PC-9 (cell line): ENCODE data around the gene APBA1. TPM values are rescaled to one million over a fixed set of nuclear protein-coding genes. Genes with fewer than 3 reads are reported as not detected.

ENCODE experiments used
- BruUV-seq: library from RNA; stranded (reverse); fragments of 400-500 nt; replicated peaks from 2 replicates; lab custom pipeline; 2021; lab: Mats Ljungman, UMichigan
- CTCF ChIA-PET: fragments of 300-600 bp; sonication (Branson Sonifier 250); formaldehyde crosslinking; loops from one replicate; lab custom pipeline; 2022; ENCODE audit warnings: antibody characterized with exemption; lab: Charles Lee
- POLR2A ChIA-PET: fragments of 300-600 bp; sonication (Branson Sonifier 250); formaldehyde crosslinking; loops from one replicate; lab custom pipeline; 2022; ENCODE audit warnings: antibody characterized with exemption; ENCODE audit not compliant: unreplicated experiment; lab: Charles Lee
- DNase-seq, 2 experiments: peaks; one replicate each; pipeline versions ENCODE4 v3.0.0 to v3.0.0-alpha.2; 2015 to 2022; ENCODE audit warnings: mixed read lengths in 1 of 2
- H2AFZ ChIP-seq: fragments of 200-600 bp; sonication (generic); 2 replicates; pipeline ENCODE4 v1.8.1; 2017; ENCODE audit warnings: antibody characterized with exemption
- H3F3A ChIP-seq: fragments of 200-600 bp; sonication (generic); 2 replicates; pipeline ENCODE4 v1.8.1; 2017; ENCODE audit warnings: antibody characterized with exemption, mild to moderate bottlenecking, low read depth; ENCODE audit not compliant: insufficient read depth
- H3K27ac ChIP-seq: fragments of 200-600 bp; sonication (generic); 2 replicates; pipeline ENCODE4 v1.6.1; 2016; ENCODE audit warnings: mixed run types
- H3K27me3 ChIP-seq: fragments of 200-600 bp; sonication (generic); 2 replicates; pipeline ENCODE4 v1.6.1; 2016; ENCODE audit warnings: low read depth, mixed run types; ENCODE audit not compliant: insufficient read depth
- H3K36me3 ChIP-seq: fragments of 200-600 bp; sonication (generic); 2 replicates; pipeline ENCODE4 v1.6.1; 2016; ENCODE audit warnings: low read depth, mixed run types
- H3K4me1 ChIP-seq: fragments of 200-600 bp; sonication (generic); replicated peaks from 2 replicates; pipeline ENCODE4 v1.6.1; 2016; ENCODE audit warnings: mixed run types; ENCODE audit not compliant: insufficient read depth
- H3K4me2 ChIP-seq: fragments of 200-600 bp; sonication (generic); 2 replicates; pipeline ENCODE4 v1.6.1; 2017; ENCODE audit warnings: mixed run types
- H3K4me3 ChIP-seq: fragments of 200-600 bp; sonication (generic); 2 replicates; pipeline ENCODE4 v1.6.1; 2016; ENCODE audit warnings: mixed run types
- H3K79me2 ChIP-seq: fragments of 200-600 bp; sonication (generic); 2 replicates; pipeline ENCODE4 v1.6.1; 2017; ENCODE audit warnings: low read depth, mixed run types
- H3K9me2 ChIP-seq: fragments of 200-600 bp; sonication (generic); 2 replicates; pipeline ENCODE4 v1.8.1; 2017; ENCODE audit warnings: mild to moderate bottlenecking; ENCODE audit not compliant: insufficient read depth
- H3K9me3 ChIP-seq: fragments of 200-600 bp; sonication (generic); 2 replicates; pipeline ENCODE4 v1.8.1; 2016; ENCODE audit warnings: low read depth; ENCODE audit not compliant: insufficient read depth
- H4K20me1 ChIP-seq: fragments of 200-600 bp; sonication (generic); 2 replicates; pipeline ENCODE4 v1.8.1; 2017; ENCODE audit not compliant: insufficient read depth
- CTCF ChIP-seq: fragments of 200-600 bp; sonication (generic); conservative IDR thresholded peaks from 2 replicates; pipeline ENCODE4 v1.6.1; 2017; ENCODE audit warnings: mixed run types, antibody characterized with exemption, mild to moderate bottlenecking, moderate library complexity
- EZH2 ChIP-seq: fragments of 200-600 bp; sonication (generic); IDR thresholded peaks from 2 replicates; pipeline ENCODE4 v1.8.0; 2017; ENCODE audit warnings: antibody characterized with exemption, low read depth
- intact Hi-C: fragments of 100-400 bp; cut with micrococcal nuclease; formaldehyde crosslinking; loops from one replicate; pipeline ENCODE4 v1.10.0; 2022; ENCODE audit not compliant: unreplicated experiment
- total RNA-seq: library from RNA; stranded (reverse); gene quantifications from 2 replicates; pipeline ENCODE4 v1.2.3, GENCODE V29; 2021

The APBA1 gene
- total RNA-seq, 1 experiment from 2014 or later, result 0.44 TPM

- Histone ChIP-seq H3K27ac (no peak overlapping the region), H3K36me3 (no peaks in the 10 kb centered on the region), H3K9me3 (peaks cover 10% of the 10 kb centered on the region), H3F3A (no peaks in the 10 kb centered on the region), H3K4me2 (no peak overlapping the region), H3K4me1 (no peaks in the 10 kb centered on the region), H3K79me2 (no peaks in the 10 kb centered on the region), H3K9me2 (no peaks in the 10 kb centered on the region), H4K20me1 (no peaks in the 10 kb centered on the region), H3K27me3 (no peaks in the 10 kb centered on the region), H2AFZ (no peak overlapping the region), H3K4me3 (no peak overlapping the region)
- POLR2A ChIA-PET, result no interaction called here
- TF ChIP-seq EZH2 (no peak), CTCF (no peak)
- CTCF ChIA-PET, result no interaction called here
- BruUV-seq, result no TSS peak
- DNase-seq, result no peak
- intact Hi-C loops, result no loop called here
Observed at GRCh38 chr9:69697475-69697874, 25.3 kb upstream of the APBA1 start.

- no peak for DNase-seq
- no peak overlapping the region for H3K27ac ChIP-seq
Observed at GRCh38 chr9:69696802-69697201, 24.6 kb upstream of the APBA1 start.

GRCh38 chr9:69689991-69690538 lies 17.9 kb upstream of the APBA1 start:
- intact Hi-C loops, result no loop called here
- ChIA-PET CTCF (interaction anchor here (0.6 kb wide), 1 partner anchor 230 kb away, joined by 3 read pairs; no protein-coding TSS in a partner anchor), POLR2A (no interaction called here)
- Histone ChIP-seq H2AFZ (no peak overlapping the region), H3K9me3 (no peaks in the 10 kb centered on the region), H4K20me1 (no peaks in the 10 kb centered on the region), H3K4me3 (no peak overlapping the region), H3K79me2 (no peaks in the 10 kb centered on the region), H3K27ac (no peak overlapping the region), H3K4me1 (no peaks in the 10 kb centered on the region), H3K36me3 (no peaks in the 10 kb centered on the region), H3K27me3 (no peaks in the 10 kb centered on the region), H3K9me2 (no peaks in the 10 kb centered on the region), H3K4me2 (no peak overlapping the region), H3F3A (no peaks in the 10 kb centered on the region)
- no peak for TF ChIP-seq EZH2
- TF ChIP-seq CTCF, result no peak
- no peak for DNase-seq
- no TSS peak for BruUV-seq

More at GRCh38 chr9:69696802-69697201, 24.6 kb upstream of the APBA1 start:
- H3K4me2 ChIP-seq, result no peak overlapping the region
- H3K27me3 ChIP-seq, result no peaks in the 10 kb centered on the region
- H4K20me1 ChIP-seq, result no peaks in the 10 kb centered on the region
- TF ChIP-seq CTCF (no peak), EZH2 (no peak)
- H3K79me2 ChIP-seq, result no peaks in the 10 kb centered on the region
- BruUV-seq, result no TSS peak
- no peak overlapping the region for H2AFZ ChIP-seq
- intact Hi-C loops, result no loop called here
- no peaks in the 10 kb centered on the region for H3F3A ChIP-seq
- H3K9me3 ChIP-seq, result peaks cover 10% of the 10 kb centered on the region
- H3K4me3 ChIP-seq, result no peak overlapping the region
- H3K4me1 ChIP-seq, result no peaks in the 10 kb centered on the region
- no peaks in the 10 kb centered on the region for H3K9me2 ChIP-seq
- no peaks in the 10 kb centered on the region for H3K36me3 ChIP-seq
- POLR2A ChIA-PET, result no interaction called here
- CTCF ChIA-PET, result no interaction called here
